Neural cell (in vitro differentiated cells): Measurements from ENCODE around the gene USP13. TPM values are rescaled to one million over a fixed set of nuclear protein-coding genes. Genes with fewer than 3 reads are reported as not detected.

ENCODE experiments used
- H2AFZ ChIP-seq: fragments of 200-600, 300-800 bp; sonication (generic), shearing (Covaris generic); 2 replicates; pipeline ENCODE4 v1.6.0; 2014; ENCODE audit warnings: low read depth, mild to moderate bottlenecking, antibody characterized with exemption, low read length, moderate library complexity
- H3F3A ChIP-seq: fragments of 200-600 bp; shearing (Covaris generic); 2 replicates; pipeline ENCODE4 v1.6.1; 2016; ENCODE audit warnings: mild to moderate bottlenecking, moderate library complexity, mixed read lengths, antibody characterized with exemption, low read length; ENCODE audit not compliant: insufficient read depth, poor library complexity, severe bottlenecking
- H3K27ac ChIP-seq: fragments of 200-600, 300-800 bp; sonication (generic), shearing (Covaris generic); 2 replicates; pipeline ENCODE4 v1.5.1; 2014; ENCODE audit warnings: mild to moderate bottlenecking, low read length, moderate library complexity
- H3K27me3 ChIP-seq: fragments of 300-800, 200-600 bp; sonication (generic), shearing (Covaris generic); 2 replicates; pipeline ENCODE4 v1.6.0; 2014; ENCODE audit warnings: mild to moderate bottlenecking, low read depth, low read length, moderate library complexity; ENCODE audit not compliant: insufficient read depth
- H3K36me3 ChIP-seq: fragments of 300-800, 200-600 bp; sonication (generic), shearing (Covaris generic); 2 replicates; pipeline ENCODE4 v1.5.1; 2014; ENCODE audit warnings: mild to moderate bottlenecking, antibody characterized with exemption, low read length, moderate library complexity; ENCODE audit not compliant: insufficient read depth
- H3K4me2 ChIP-seq: fragments of 300-800, 200-600 bp; sonication (generic), shearing (Covaris generic); 2 replicates; pipeline ENCODE4 v1.6.0; 2014; ENCODE audit warnings: mild to moderate bottlenecking, low read length
- H3K4me3 ChIP-seq: fragments of 300-800, 200-600 bp; sonication (generic), shearing (Covaris generic); 2 replicates; pipeline ENCODE4 v1.5.1; 2014; ENCODE audit warnings: mild to moderate bottlenecking, low read length, moderate library complexity
- H3K79me2 ChIP-seq: fragments of 200-600 bp; shearing (Covaris generic); replicated peaks from 2 replicates; pipeline ENCODE4 v1.6.0; 2014; ENCODE audit warnings: mild to moderate bottlenecking, low read length, moderate library complexity; ENCODE audit not compliant: insufficient read depth
- H3K9ac ChIP-seq: fragments of 300-800, 200-600 bp; sonication (generic), shearing (Covaris generic); 2 replicates; pipeline ENCODE4 v1.6.1; 2016; ENCODE audit warnings: mild to moderate bottlenecking, low read length, mixed read lengths
- H3K9me2 ChIP-seq: fragments of 200-600 bp; shearing (Covaris generic); 2 replicates; pipeline ENCODE4 v1.6.1; 2016; ENCODE audit warnings: mild to moderate bottlenecking, low read length, mixed read lengths; ENCODE audit not compliant: insufficient read depth
- H3K9me3 ChIP-seq: fragments of 200-600, 300-800 bp; sonication (generic), shearing (Covaris generic); 2 replicates; pipeline ENCODE4 v1.6.1; 2016; ENCODE audit warnings: mild to moderate bottlenecking, mixed run types, low read length, moderate library complexity, mixed read lengths
- H4K20me1 ChIP-seq: fragments of 200-600 bp; shearing (Covaris generic); 2 replicates; pipeline ENCODE4 v1.6.1; 2016; ENCODE audit warnings: mild to moderate bottlenecking, mixed run types; ENCODE audit not compliant: insufficient read depth
- EP300 ChIP-seq: fragments of 450-650 bp; conservative IDR thresholded peaks from 2 replicates; pipeline ENCODE4 v1.6.1; 2014; ENCODE audit warnings: antibody characterized with exemption, mild to moderate bottlenecking, moderate library complexity; ENCODE audit not compliant: poor library complexity, severe bottlenecking
- EZH2 ChIP-seq: fragments of 200-600, 300-800 bp; shearing (Covaris generic), sonication (generic); IDR thresholded peaks from 2 replicates; pipeline ENCODE4 v1.6.1; 2014; ENCODE audit warnings: antibody characterized with exemption, low read length, borderline replicate concordance, mild to moderate bottlenecking; ENCODE audit not compliant: insufficient read depth, poor library complexity, severe bottlenecking
- MXI1 ChIP-seq: fragments of 450-650 bp; conservative IDR thresholded peaks from 2 replicates; pipeline ENCODE4 v1.6.1; 2014; ENCODE audit warnings: antibody characterized with exemption, mild to moderate bottlenecking; ENCODE audit not compliant: poor library complexity, severe bottlenecking
- POLR2AphosphoS5 ChIP-seq: IDR thresholded peaks from 2 replicates; pipeline ENCODE4 v1.6.1; 2012
- RAD21 ChIP-seq: fragments of 450-650 bp; conservative IDR thresholded peaks from 2 replicates; pipeline ENCODE4 v1.6.1; 2014; ENCODE audit warnings: antibody characterized with exemption, mild to moderate bottlenecking, moderate library complexity
- SMC3 ChIP-seq: fragments of 450-650 bp; conservative IDR thresholded peaks from 2 replicates; pipeline ENCODE4 v1.6.1; 2014; ENCODE audit warnings: antibody characterized with exemption, mild to moderate bottlenecking, moderate library complexity; ENCODE audit not compliant: poor library complexity
- TAF1 ChIP-seq: IDR thresholded peaks from 2 replicates; pipeline ENCODE4 v1.6.1; 2012; ENCODE audit warnings: low read depth
- polyA plus RNA-seq: library from polyadenylated mRNA; depleted of rRNA; stranded (reverse); fragments of >200 nt; gene quantifications from 2 replicates; pipeline ENCODE4 v1.2.3, GENCODE V29; 2014
- TF ChIP-seq, protein P1 (sequence below): fragments of 450-650 bp; IDR thresholded peaks from 2 replicates; pipeline ENCODE4 v1.5.1; 2014; ENCODE audit warnings: antibody characterized with exemption, mild to moderate bottlenecking, moderate library complexity; ENCODE audit not compliant: poor library complexity, severe bottlenecking
- TF ChIP-seq, protein P2 (sequence below): IDR thresholded peaks from 2 replicates; pipeline ENCODE4 v1.6.1; 2012; ENCODE audit warnings: borderline replicate concordance

The USP13 gene
- polyA plus RNA-seq, 1 donor from 2014 or later: 3.8 TPM

DNA sequence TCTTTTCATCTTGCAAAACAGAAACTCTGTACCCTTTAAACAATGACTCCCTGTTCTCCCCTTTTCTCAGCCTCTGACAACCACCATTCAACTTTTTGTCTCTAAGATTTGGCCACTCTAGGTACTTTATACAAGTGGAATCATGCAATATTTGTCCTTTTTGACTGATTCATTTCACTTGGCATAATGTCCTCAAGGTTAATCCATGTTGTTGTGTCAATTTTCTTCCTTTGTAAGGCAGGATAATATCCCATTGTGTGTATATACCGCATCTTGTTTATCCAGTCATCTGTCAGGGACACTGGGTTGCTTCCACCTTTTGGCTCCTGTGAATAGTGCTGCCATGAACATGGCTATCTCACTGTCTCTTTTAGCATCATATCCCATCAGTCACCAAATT lies 10.3 kb downstream of the USP13 start:
- H3K27ac ChIP-seq: no peak overlapping the region
- no peaks in the 10 kb centered on the region for H4K20me1 ChIP-seq

DNA sequence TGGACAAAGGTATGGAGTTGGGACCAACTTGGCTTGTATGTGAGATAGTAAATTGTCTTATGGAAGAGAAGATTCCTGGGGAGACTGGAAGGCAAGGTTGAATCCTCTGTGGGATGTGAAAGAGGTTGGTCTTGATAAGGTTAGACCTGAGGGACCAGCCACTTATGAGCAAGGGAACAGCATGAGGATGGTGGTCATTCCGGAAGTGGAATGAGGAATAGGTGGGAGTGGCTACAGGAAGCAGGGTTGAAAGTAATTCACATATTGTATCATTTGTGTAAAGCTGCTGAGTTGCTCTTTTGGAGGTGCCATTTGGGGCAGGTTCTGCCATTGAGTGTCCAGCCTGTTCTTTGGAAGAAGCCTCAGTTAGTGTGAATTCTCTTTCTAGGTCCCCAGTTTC lies 13.2 kb downstream of the USP13 start:
- no peaks in the 10 kb centered on the region for H3K27me3 ChIP-seq
- no peak overlapping the region for H3K4me3 ChIP-seq

More for the DNA sequence above, 10.3 kb downstream of the USP13 start:
- Histone ChIP-seq H3K27me3 (no peaks in the 10 kb centered on the region), H3K9me3 (no peaks in the 10 kb centered on the region), H2AFZ (no peak overlapping the region), H3F3A (no peaks in the 10 kb centered on the region), H3K36me3 (no peaks in the 10 kb centered on the region), H3K9me2 (no peaks in the 10 kb centered on the region), H3K79me2 (peaks cover 14% of the 10 kb centered on the region), H3K4me3 (no peak overlapping the region), H3K4me2 (no peak overlapping the region), H3K9ac (no peak overlapping the region)
- TF ChIP-seq SMC3 (no peak), TAF1 (no peak), RAD21 (no peak), POLR2AphosphoS5 (no peak), EP300 (no peak), MXI1 (no peak), EZH2 (no peak)
- TF ChIP-seq, protein P1, sequence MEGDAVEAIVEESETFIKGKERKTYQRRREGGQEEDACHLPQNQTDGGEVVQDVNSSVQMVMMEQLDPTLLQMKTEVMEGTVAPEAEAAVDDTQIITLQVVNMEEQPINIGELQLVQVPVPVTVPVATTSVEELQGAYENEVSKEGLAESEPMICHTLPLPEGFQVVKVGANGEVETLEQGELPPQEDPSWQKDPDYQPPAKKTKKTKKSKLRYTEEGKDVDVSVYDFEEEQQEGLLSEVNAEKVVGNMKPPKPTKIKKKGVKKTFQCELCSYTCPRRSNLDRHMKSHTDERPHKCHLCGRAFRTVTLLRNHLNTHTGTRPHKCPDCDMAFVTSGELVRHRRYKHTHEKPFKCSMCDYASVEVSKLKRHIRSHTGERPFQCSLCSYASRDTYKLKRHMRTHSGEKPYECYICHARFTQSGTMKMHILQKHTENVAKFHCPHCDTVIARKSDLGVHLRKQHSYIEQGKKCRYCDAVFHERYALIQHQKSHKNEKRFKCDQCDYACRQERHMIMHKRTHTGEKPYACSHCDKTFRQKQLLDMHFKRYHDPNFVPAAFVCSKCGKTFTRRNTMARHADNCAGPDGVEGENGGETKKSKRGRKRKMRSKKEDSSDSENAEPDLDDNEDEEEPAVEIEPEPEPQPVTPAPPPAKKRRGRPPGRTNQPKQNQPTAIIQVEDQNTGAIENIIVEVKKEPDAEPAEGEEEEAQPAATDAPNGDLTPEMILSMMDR: no peak
- TF ChIP-seq, protein P2, sequence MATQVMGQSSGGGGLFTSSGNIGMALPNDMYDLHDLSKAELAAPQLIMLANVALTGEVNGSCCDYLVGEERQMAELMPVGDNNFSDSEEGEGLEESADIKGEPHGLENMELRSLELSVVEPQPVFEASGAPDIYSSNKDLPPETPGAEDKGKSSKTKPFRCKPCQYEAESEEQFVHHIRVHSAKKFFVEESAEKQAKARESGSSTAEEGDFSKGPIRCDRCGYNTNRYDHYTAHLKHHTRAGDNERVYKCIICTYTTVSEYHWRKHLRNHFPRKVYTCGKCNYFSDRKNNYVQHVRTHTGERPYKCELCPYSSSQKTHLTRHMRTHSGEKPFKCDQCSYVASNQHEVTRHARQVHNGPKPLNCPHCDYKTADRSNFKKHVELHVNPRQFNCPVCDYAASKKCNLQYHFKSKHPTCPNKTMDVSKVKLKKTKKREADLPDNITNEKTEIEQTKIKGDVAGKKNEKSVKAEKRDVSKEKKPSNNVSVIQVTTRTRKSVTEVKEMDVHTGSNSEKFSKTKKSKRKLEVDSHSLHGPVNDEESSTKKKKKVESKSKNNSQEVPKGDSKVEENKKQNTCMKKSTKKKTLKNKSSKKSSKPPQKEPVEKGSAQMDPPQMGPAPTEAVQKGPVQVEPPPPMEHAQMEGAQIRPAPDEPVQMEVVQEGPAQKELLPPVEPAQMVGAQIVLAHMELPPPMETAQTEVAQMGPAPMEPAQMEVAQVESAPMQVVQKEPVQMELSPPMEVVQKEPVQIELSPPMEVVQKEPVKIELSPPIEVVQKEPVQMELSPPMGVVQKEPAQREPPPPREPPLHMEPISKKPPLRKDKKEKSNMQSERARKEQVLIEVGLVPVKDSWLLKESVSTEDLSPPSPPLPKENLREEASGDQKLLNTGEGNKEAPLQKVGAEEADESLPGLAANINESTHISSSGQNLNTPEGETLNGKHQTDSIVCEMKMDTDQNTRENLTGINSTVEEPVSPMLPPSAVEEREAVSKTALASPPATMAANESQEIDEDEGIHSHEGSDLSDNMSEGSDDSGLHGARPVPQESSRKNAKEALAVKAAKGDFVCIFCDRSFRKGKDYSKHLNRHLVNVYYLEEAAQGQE: no peak

More for the DNA sequence above, 13.2 kb downstream of the USP13 start:
- Histone ChIP-seq H4K20me1 (no peaks in the 10 kb centered on the region), H3K36me3 (no peaks in the 10 kb centered on the region), H3K79me2 (peaks cover 14% of the 10 kb centered on the region), H3K27ac (no peak overlapping the region), H3K9ac (no peak overlapping the region), H2AFZ (no peak overlapping the region), H3K9me2 (no peaks in the 10 kb centered on the region), H3K9me3 (no peaks in the 10 kb centered on the region), H3F3A (no peaks in the 10 kb centered on the region), H3K4me2 (no peak overlapping the region)
- TF ChIP-seq RAD21 (no peak), EZH2 (no peak), SMC3 (no peak), MXI1 (no peak), TAF1 (no peak), EP300 (no peak), POLR2AphosphoS5 (no peak)
- TF ChIP-seq, protein P2: no peak
- TF ChIP-seq, protein P1: no peak
